Body of pancreas (tissue), 4 donors: ENCODE data around the gene MUC12. TPM values are rescaled to one million over a fixed set of nuclear protein-coding genes. Genes with fewer than 3 reads are reported as not detected.
A peak's percentile ranks its signal among the peaks of the same experiment; 100 is the strongest.
"Not testable (repeated sequence)": the region's sequence is repeated elsewhere in the genome, so short reads cannot be mapped to it uniquely, and the experiment has no call there.

Source experiments
- ATAC-seq: fragments of 150-250 bp; one replicate; pipeline ENCODE4 v1.9.1; 2016
- DNase-seq, 4 donors: peaks; one replicate each; pipeline ENCODE4 v3.0.0-alpha.2; 2019
- H3K27ac ChIP-seq, 4 donors: fragments of 200-600 bp; sonication (generic); 1 replicate in 3 of 4; 2 replicates in 1 of 4; pipeline versions ENCODE4 v1.5.1 to v1.6.1; 2016 to 2019; ENCODE audit warnings: mild to moderate bottlenecking in 1 of 4, mixed read lengths in 1 of 4, moderate library complexity in 1 of 4
- H3K27me3 ChIP-seq, 2 donors: fragments of 200-600 bp; sonication (generic); one replicate each; pipeline ENCODE4 v1.6.0; 2016; ENCODE audit warnings: mild to moderate bottlenecking in 1 of 2
- H3K36me3 ChIP-seq, 2 donors: fragments of 200-600 bp; sonication (generic); replicated peaks in 1 of 2; 2 replicates each; pipeline ENCODE4 v1.5.1; 2016; ENCODE audit warnings: low read depth in 2 of 2; ENCODE audit not compliant: insufficient read depth in 1 of 2
- H3K4me1 ChIP-seq: fragments of 200-600 bp; sonication (generic); one replicate; pipeline ENCODE4 v1.6.0; 2016
- H3K4me3 ChIP-seq, 2 donors: fragments of 200-600 bp; sonication (generic); 1 replicate in 1 of 2; 2 replicates in 1 of 2; pipeline ENCODE4 v1.5.1; 2016 to 2019
- H3K9me3 ChIP-seq, 3 donors: fragments of 200-600 bp; sonication (generic); 1 replicate in 2 of 3; 2 replicates in 1 of 3; pipeline ENCODE4 v1.5.1; 2016
- POLR2A ChIP-seq, 3 donors: fragments of 450-650 bp; IDR thresholded peaks; one replicate each; pipeline ENCODE4 v1.6.1; 2016; ENCODE audit warnings: antibody characterized with exemption in 3 of 3, mild to moderate bottlenecking in 2 of 3
- WGBS, 2 donors: methylation state at CpG; one replicate each; pipeline ENCODE4 v1.1.5; 2017; 5-methylcytosine and 5-hydroxymethylcytosine counted together
- intact Hi-C: fragments of 100-400 bp; cut with DNase I; formaldehyde crosslinking; loops from one replicate; pipeline ENCODE4 v1.15.1; 2023
- total RNA-seq, 2 donors: library from RNA; depleted of rRNA; stranded (reverse); fragments of >200 nt; gene quantifications; one replicate each; pipeline ENCODE4 v1.1.0, GENCODE V29; 2016
- TF ChIP-seq, protein P1 (sequence below), 7 experiments: fragments of 450-650 bp in 4 of 7; fragments of 200-600 bp in 3 of 7; sonication (generic) in 3 of 7; IDR thresholded peaks; one replicate each; pipeline ENCODE4 v1.5.1; 2016 to 2019; ENCODE audit warnings: antibody characterized with exemption in 7 of 7

The MUC12 gene
- total RNA-seq, 2 donors from 2014 or later, result not detected

DNA sequence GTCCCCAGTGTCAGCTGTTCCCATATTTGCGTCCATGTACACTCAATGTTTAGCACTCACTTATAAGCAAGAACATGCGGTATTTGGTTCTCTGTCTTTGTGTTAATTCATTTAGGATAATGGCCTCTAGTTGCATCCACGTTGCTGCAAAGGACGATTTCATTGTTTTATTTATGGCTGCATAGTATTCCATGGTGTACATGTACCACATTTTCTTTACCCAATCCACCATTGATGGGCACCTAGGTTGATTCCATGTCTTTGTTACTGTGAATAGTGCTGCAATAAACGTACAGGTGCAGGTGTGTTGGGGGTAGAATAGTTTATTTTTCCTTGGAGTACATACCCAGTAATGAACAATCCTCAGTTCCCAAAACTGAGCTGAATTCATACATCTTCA is 91.6 kb downstream of the MUC12 start:
- Histone ChIP-seq H3K9me3 (no peaks in the 10 kb centered on the region), H3K36me3 (no peaks in the 10 kb centered on the region), H3K27me3 (peaks cover 0 to 5% of the 10 kb centered on the region in 2 donors), H3K27ac (no peak overlapping the region), H3K4me1 (no peaks in the 10 kb centered on the region), H3K4me3 (no peak overlapping the region)
- DNase-seq (no peak), ATAC-seq (no peak)
- WGBS, 2 donors, result 52 to 64% methylated on average over 5 of the region's 5 CpGs
- TF ChIP-seq, protein P1, sequence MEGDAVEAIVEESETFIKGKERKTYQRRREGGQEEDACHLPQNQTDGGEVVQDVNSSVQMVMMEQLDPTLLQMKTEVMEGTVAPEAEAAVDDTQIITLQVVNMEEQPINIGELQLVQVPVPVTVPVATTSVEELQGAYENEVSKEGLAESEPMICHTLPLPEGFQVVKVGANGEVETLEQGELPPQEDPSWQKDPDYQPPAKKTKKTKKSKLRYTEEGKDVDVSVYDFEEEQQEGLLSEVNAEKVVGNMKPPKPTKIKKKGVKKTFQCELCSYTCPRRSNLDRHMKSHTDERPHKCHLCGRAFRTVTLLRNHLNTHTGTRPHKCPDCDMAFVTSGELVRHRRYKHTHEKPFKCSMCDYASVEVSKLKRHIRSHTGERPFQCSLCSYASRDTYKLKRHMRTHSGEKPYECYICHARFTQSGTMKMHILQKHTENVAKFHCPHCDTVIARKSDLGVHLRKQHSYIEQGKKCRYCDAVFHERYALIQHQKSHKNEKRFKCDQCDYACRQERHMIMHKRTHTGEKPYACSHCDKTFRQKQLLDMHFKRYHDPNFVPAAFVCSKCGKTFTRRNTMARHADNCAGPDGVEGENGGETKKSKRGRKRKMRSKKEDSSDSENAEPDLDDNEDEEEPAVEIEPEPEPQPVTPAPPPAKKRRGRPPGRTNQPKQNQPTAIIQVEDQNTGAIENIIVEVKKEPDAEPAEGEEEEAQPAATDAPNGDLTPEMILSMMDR (IDR thresholded peaks at IDR 0.05), result no peak
- no peak for TF ChIP-seq POLR2A (IDR thresholded peaks at IDR 0.05)
- intact Hi-C loops, result no loop called here

DNA sequence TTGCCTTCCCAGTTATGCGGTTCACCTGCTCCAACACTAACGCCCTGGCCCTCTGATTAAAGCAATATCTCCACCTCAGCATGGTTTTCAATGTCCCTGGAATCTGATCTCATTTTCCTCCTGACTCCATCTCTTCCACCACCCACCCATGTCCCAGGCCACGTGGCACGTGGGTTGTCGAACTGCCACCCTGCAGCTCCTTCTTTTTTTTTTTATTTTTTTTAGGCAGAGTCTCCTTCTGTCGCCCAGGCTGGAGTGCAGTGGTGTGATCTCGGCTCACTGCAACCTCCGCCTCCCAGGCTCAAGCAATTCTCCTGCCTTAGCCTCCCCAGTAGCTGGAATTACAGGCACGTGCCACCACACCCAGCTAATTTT is 94.8 kb downstream of the MUC12 start:
- H3K4me3 ChIP-seq, H3K27me3 ChIP-seq, intact Hi-C loops, H3K36me3 ChIP-seq, H3K4me1 ChIP-seq, ATAC-seq, H3K27ac ChIP-seq, DNase-seq, H3K9me3 ChIP-seq: not testable (repeated sequence)
- WGBS, 2 donors, result 50 to 52% methylated on average over 9 of the region's 9 CpGs

DNA sequence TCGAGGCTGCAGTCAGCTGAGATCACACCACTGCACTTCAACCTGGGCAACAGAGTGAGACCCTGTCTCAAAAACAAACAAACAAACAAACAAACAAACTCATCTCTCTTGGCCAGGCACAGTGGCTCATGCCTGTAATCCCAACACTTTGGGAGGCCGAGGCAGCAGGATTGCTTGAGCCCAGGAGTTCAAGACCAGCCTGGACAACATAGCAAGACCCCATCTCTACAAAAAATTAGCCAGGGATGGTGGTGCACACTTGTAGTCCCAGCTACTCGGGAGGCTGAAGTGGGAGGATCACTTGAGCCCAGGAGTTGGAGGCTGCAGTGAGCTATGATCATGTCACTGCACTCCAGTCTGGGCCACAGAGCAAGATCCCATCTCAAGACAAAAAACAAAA is 95.8 kb downstream of the MUC12 start:
- DNase-seq, ATAC-seq, H3K4me3 ChIP-seq, H3K9me3 ChIP-seq, H3K27ac ChIP-seq, H3K4me1 ChIP-seq, intact Hi-C loops, H3K27me3 ChIP-seq, H3K36me3 ChIP-seq: not testable (repeated sequence)
- 56 to 68% methylated on average over 3 of the region's 3 CpGs for WGBS, 2 donors

DNA sequence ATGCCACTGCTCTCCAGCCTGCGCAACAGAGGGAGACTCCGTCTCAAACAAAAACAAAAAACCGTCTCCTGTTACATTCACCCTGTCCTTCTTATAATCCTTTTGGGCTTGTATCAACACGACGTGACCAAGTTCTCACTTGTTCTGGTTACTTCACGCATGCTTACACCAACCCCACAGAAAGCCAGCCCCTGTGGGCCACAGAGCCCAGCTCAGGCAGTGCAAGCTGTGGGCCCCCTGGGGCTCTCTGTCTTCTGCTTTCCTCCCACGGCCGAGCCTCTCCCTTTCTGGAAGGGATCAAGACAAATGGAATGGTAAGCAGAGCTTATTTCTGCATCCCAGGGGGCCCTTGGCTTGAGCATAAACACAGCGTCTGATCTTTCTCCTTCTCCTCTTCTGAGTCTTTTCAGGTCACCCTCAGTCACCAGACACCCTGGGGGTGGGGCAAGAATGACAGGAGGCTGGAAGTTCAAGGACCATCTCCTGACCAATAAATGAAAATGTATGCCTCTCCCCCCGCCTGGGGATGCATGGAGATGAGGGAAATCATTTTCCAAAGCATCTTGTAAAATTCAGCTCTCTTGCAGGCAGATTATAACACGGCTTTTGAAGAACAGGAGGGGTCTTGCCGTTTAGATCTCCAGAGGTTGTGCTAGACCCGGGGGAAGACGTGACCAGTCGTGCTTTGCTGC is 96.9 kb downstream of the MUC12 start:
- DNase-seq (peak in 1 of 4 donors; percentile 12), ATAC-seq (no peak)
- no peaks in the 10 kb centered on the region for H3K9me3 ChIP-seq
- WGBS, 2 donors, result 36 to 43% methylated on average over 15 of the region's 15 CpGs
- H3K27me3 ChIP-seq, result no peaks in the 10 kb centered on the region
- TF ChIP-seq, protein P1 (IDR thresholded peaks at IDR 0.05), result no peak
- TF ChIP-seq POLR2A (IDR thresholded peaks at IDR 0.05), result no peak
- no peaks in the 10 kb centered on the region for H3K36me3 ChIP-seq
- no peaks in the 10 kb centered on the region for H3K4me1 ChIP-seq
- no peak overlapping the region for H3K4me3 ChIP-seq
- intact Hi-C loops, result no loop called here
- no peak overlapping the region for H3K27ac ChIP-seq

DNA sequence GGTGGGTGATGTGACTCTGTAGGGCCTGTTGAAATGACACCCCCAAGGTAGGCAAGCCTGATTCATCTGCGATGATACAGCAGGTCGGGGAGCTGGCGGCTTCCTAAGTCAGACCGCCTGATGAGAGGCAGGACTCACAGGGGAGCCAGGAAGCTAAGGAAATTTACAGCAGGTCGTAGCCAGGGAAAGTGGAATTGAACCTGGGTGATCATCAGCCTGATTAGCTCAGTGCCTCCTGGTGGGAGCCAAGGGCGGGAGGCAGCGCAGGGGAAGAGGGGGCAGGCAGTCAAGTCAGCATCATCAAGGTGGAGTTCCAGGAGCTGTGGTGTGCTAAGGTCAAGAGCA is 97.4 kb downstream of the MUC12 start:
- no peak for DNase-seq
- intact Hi-C loops, result no loop called here

More for the DNA sequence above, 97.4 kb downstream of the MUC12 start:
- no peaks in the 10 kb centered on the region for H3K4me1 ChIP-seq
- H3K9me3 ChIP-seq, result no peaks in the 10 kb centered on the region
- 60 to 68% methylated on average over 3 to 7 of the region's 7 CpGs for WGBS, 2 donors
- H3K4me3 ChIP-seq, result no peak overlapping the region
- no peaks in the 10 kb centered on the region for H3K36me3 ChIP-seq
- no peaks in the 10 kb centered on the region for H3K27me3 ChIP-seq
- H3K27ac ChIP-seq, result no peak overlapping the region
- TF ChIP-seq POLR2A (IDR thresholded peaks at IDR 0.05), result no peak
- TF ChIP-seq, protein P1 (IDR thresholded peaks at IDR 0.05), result no peak
- no peak for ATAC-seq
